Sigmoid colon (tissue), 4 donors: ENCODE data around the gene HMCN2.

Experiments
- CTCF ChIP-seq, 4 experiments: fragments of 450-650 bp in 3 of 4; fragments of 200-600 bp in 1 of 4; IDR thresholded peaks; one replicate each; pipeline ENCODE4 v1.5.1; 2016 to 2019; ENCODE audit warnings: antibody characterized with exemption in 4 of 4, mild to moderate bottlenecking in 3 of 4, moderate library complexity in 2 of 4
- EP300 ChIP-seq, 4 donors: sonication (generic); formaldehyde crosslinking; IDR thresholded peaks; one replicate each; pipeline ENCODE4 v1.6.1; 2017; ENCODE audit warnings: antibody characterized with exemption in 4 of 4
- POLR2A ChIP-seq, 2 donors: fragments of 450-650 bp; IDR thresholded peaks; one replicate each; pipeline ENCODE4 v1.6.1; 2016; ENCODE audit warnings: antibody characterized with exemption in 2 of 2, mild to moderate bottlenecking in 2 of 2, moderate library complexity in 2 of 2

DNA sequence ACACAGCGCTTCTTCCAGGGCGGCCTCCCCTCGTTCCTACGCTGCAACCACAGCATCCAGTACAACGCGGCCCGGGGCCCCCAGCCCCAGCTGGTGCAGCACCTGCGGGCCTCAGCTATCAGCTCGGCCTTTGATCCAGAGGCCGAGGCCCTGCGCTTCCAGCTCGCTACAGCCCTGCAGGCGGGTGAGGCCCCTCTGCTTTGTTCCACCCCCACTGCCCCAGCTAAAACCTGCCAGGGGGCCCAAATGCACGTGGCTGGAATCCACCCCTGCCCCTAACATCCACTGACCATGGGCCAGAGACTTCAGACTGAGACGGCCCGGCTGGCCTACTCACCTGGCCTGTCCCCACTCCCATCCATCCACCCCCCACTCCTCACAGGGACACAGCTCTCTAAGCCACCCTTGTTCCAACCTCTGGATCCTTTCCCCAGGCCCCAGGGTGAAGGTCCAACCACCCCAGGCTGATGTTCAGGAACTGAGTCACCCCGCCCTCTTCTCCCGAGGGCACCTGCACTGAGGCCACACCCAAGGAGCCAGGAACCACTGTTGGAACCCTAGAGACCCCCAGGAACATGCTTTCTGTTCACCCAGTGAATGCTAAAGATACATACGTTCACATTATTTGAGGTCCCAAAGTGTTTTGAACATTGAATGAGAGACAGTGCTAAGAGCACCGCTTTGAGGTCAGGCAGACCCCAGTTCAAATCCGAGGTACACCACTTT is 160.3 kb downstream of the HMCN2 start:
- TF ChIP-seq CTCF (IDR thresholded peaks at IDR 0.05) (no peak), EP300 (IDR thresholded peaks at IDR 0.05) (no peak), POLR2A (IDR thresholded peaks at IDR 0.05) (no peak)
